ENCODE results near the gene KPNA2. TPM values are rescaled to one million over a fixed set of nuclear protein-coding genes. Genes with fewer than 3 reads are reported as not detected.

Gene KPNA2
- total RNA-seq, 2 donors from 2014 or later: 248 to 310 TPM

DNA sequence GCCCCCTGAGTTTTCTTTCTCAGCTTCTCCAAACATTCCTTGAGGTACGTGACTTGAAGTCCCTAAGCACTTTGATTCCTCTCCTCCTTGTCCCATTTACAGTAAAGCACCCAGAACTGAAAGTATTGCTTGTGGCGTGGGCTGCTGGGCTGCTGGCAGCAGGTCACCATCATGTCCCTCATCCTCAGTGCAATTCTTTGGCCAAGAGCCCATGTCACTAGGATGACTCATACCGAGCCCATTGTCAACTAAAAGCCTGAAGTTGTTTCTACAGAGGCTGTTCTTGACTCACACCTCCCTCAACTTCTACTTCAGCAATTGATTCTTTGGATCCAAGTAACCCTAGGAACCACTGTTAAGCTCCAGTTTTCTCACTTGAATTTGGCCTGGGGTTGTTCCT lies 54.3 kb downstream of the KPNA2 start:
- DNase-seq: peak; percentile 65
- H3K4me1 ChIP-seq (ENCODE audit: control insufficient read depth, insufficient read depth, low read length): no peaks in the 10 kb centered on the region
- H3K27me3 Mint-ChIP-seq (ENCODE audit: insufficient read depth): peaks cover 3% of the 10 kb centered on the region
- peaks cover 9% of the 10 kb centered on the region for H3K4me1 Mint-ChIP-seq
- TF ChIP-seq, protein P1, sequence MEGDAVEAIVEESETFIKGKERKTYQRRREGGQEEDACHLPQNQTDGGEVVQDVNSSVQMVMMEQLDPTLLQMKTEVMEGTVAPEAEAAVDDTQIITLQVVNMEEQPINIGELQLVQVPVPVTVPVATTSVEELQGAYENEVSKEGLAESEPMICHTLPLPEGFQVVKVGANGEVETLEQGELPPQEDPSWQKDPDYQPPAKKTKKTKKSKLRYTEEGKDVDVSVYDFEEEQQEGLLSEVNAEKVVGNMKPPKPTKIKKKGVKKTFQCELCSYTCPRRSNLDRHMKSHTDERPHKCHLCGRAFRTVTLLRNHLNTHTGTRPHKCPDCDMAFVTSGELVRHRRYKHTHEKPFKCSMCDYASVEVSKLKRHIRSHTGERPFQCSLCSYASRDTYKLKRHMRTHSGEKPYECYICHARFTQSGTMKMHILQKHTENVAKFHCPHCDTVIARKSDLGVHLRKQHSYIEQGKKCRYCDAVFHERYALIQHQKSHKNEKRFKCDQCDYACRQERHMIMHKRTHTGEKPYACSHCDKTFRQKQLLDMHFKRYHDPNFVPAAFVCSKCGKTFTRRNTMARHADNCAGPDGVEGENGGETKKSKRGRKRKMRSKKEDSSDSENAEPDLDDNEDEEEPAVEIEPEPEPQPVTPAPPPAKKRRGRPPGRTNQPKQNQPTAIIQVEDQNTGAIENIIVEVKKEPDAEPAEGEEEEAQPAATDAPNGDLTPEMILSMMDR (conservative IDR thresholded peaks at IDR 0.05): no peak
- H3K4me3 ChIP-seq (ENCODE audit: low read length): no peak overlapping the region
- no peaks in the 10 kb centered on the region for H3K9me3 Mint-ChIP-seq
- no peaks in the 10 kb centered on the region for H3K36me3 ChIP-seq (ENCODE audit: control insufficient read depth, insufficient read depth, low read length)
- no peak overlapping the region for H3K9ac ChIP-seq (ENCODE audit: extremely low read depth, low read length, poor library complexity, severe bottlenecking)
- H3K4me3 Mint-ChIP-seq: no peak overlapping the region
- no peaks in the 10 kb centered on the region for H3K36me3 Mint-ChIP-seq (ENCODE audit: low read depth)
- WGBS, 2 experiments (ENCODE audit: insufficient coverage in 1 of 2, insufficient read length in 1 of 2): 71 to 87% methylated on average over 2 to 3 of the region's 3 CpGs
- H3K27me3 ChIP-seq (ENCODE audit: control insufficient read depth, insufficient read depth, low read length, poor library complexity, severe bottlenecking): no peaks in the 10 kb centered on the region
- no peak overlapping the region for H3K27ac Mint-ChIP-seq
- H3K9me3 ChIP-seq (ENCODE audit: control insufficient read depth, low read length): no peaks in the 10 kb centered on the region
- no peak overlapping the region for H3K27ac ChIP-seq (ENCODE audit: low read depth, low read length)

GRCh38 chr17:68094481-68095078 lies 59.0 kb downstream of the KPNA2 start:
- no peaks in the 10 kb centered on the region for H3K4me1 ChIP-seq (ENCODE audit: control insufficient read depth, insufficient read depth, low read length)
- Mint-ChIP-seq H3K4me1 (no peaks in the 10 kb centered on the region), H3K27ac (no peak overlapping the region), H3K27me3 (ENCODE audit: insufficient read depth) (peaks cover 8% of the 10 kb centered on the region), H3K4me3 (no peak overlapping the region), H3K9me3 (peaks cover 5% of the 10 kb centered on the region), H3K36me3 (ENCODE audit: low read depth) (no peaks in the 10 kb centered on the region)
- TF ChIP-seq, protein P1 (conservative IDR thresholded peaks at IDR 0.05): no peak
- H3K27me3 ChIP-seq (ENCODE audit: control insufficient read depth, insufficient read depth, low read length, poor library complexity, severe bottlenecking): no peaks in the 10 kb centered on the region
- H3K9ac ChIP-seq (ENCODE audit: extremely low read depth, low read length, poor library complexity, severe bottlenecking): no peak overlapping the region
- H3K9me3 ChIP-seq (ENCODE audit: control insufficient read depth, low read length): no peaks in the 10 kb centered on the region
- WGBS, 2 experiments (ENCODE audit: insufficient coverage in 1 of 2, insufficient read length in 1 of 2): 86 to 95% methylated on average over 4 to 11 of the region's 11 CpGs
- peak; percentile 43 for DNase-seq
- H3K36me3 ChIP-seq (ENCODE audit: control insufficient read depth, insufficient read depth, low read length): no peaks in the 10 kb centered on the region
- H3K27ac ChIP-seq (ENCODE audit: low read depth, low read length): no peak overlapping the region
- H3K4me3 ChIP-seq (ENCODE audit: low read length): no peak overlapping the region

GRCh38 chr17:68095205-68095811 lies 59.8 kb downstream of the KPNA2 start:
- no peak overlapping the region for H3K27ac Mint-ChIP-seq
- peaks cover 15% of the 10 kb centered on the region for H3K27me3 Mint-ChIP-seq (ENCODE audit: insufficient read depth)
- H3K4me1 ChIP-seq (ENCODE audit: control insufficient read depth, insufficient read depth, low read length): no peaks in the 10 kb centered on the region
- no peak overlapping the region for H3K9ac ChIP-seq (ENCODE audit: extremely low read depth, low read length, poor library complexity, severe bottlenecking)
- H3K4me3 Mint-ChIP-seq: no peak overlapping the region
- no peak overlapping the region for H3K4me3 ChIP-seq (ENCODE audit: low read length)
- TF ChIP-seq, protein P1 (conservative IDR thresholded peaks at IDR 0.05): no peak
- H3K27me3 ChIP-seq (ENCODE audit: control insufficient read depth, insufficient read depth, low read length, poor library complexity, severe bottlenecking): no peaks in the 10 kb centered on the region
- WGBS, 2 experiments (ENCODE audit: insufficient coverage in 1 of 2, insufficient read length in 1 of 2): 91 to 94% methylated on average over 8 to 10 of the region's 10 CpGs
- H3K4me1 Mint-ChIP-seq: no peaks in the 10 kb centered on the region
- peak; percentile 38 for DNase-seq
- no peaks in the 10 kb centered on the region for H3K36me3 Mint-ChIP-seq (ENCODE audit: low read depth)
- H3K36me3 ChIP-seq (ENCODE audit: control insufficient read depth, insufficient read depth, low read length): no peaks in the 10 kb centered on the region
- H3K9me3 Mint-ChIP-seq: peaks cover 13% of the 10 kb centered on the region
- peaks cover 2% of the 10 kb centered on the region for H3K9me3 ChIP-seq (ENCODE audit: control insufficient read depth, low read length)
- no peak overlapping the region for H3K27ac ChIP-seq (ENCODE audit: low read depth, low read length)
